Testis (tissue), 5 donors: ENCODE data around the gene RPS6KA4. TPM values are rescaled to one million over a fixed set of nuclear protein-coding genes. Genes with fewer than 3 reads are reported as not detected.

Experiments
- DNase-seq: peaks from one replicate; pipeline ENCODE4 v3.0.0-alpha.2; 2019
- H3K27ac ChIP-seq, 2 donors: fragments of 200-600 bp; sonication (generic); one replicate each; pipeline ENCODE4 v1.5.1; 2019
- H3K27me3 ChIP-seq: fragments of 200-600 bp; sonication (generic); one replicate; pipeline ENCODE4 v1.5.1; 2019
- H3K36me3 ChIP-seq: fragments of 200-600 bp; sonication (generic); one replicate; pipeline ENCODE4 v1.5.1; 2017; ENCODE audit warnings: low read depth; ENCODE audit errors: missing control alignments
- H3K4me1 ChIP-seq: fragments of 200-600 bp; sonication (generic); one replicate; pipeline ENCODE4 v1.5.1; 2019
- H3K4me3 ChIP-seq, 2 donors: fragments of 200-600 bp; sonication (generic); one replicate each; pipeline ENCODE4 v1.5.1; 2017 to 2019
- H3K9me3 ChIP-seq: fragments of 200-600 bp; sonication (generic); one replicate; pipeline ENCODE4 v1.5.1; 2017
- CTCF ChIP-seq, 3 experiments: fragments of 450-650 bp in 2 of 3; fragments of 200-600 bp in 1 of 3; sonication (generic) in 1 of 3; IDR thresholded peaks; one replicate each; pipeline ENCODE4 v1.5.1; 2016 to 2019; ENCODE audit warnings: antibody characterized with exemption in 3 of 3, mild to moderate bottlenecking in 2 of 3, moderate library complexity in 1 of 3
- POLR2A ChIP-seq: fragments of 450-650 bp; IDR thresholded peaks from one replicate; pipeline ENCODE4 v1.6.1; 2017; ENCODE audit warnings: antibody characterized with exemption, mild to moderate bottlenecking, moderate library complexity
- WGBS, 2 donors: methylation state at CpG; one replicate each; pipeline ENCODE4 v1.1.5; 2018; 5-methylcytosine and 5-hydroxymethylcytosine counted together
- intact Hi-C: fragments of 100-400 bp; cut with DNase I; formaldehyde crosslinking; loops from one replicate; pipeline ENCODE4 v1.15.1; 2023; ENCODE audit warnings: low total_unique reads
- long read RNA-seq, 2 donors: transcript quantifications; one replicate each; lab custom pipeline, GENCODE V29; 2026
- polyA plus RNA-seq: library from polyadenylated mRNA; stranded (reverse); fragments of 350-450 nt; fragmentation: Illumina TruSeq; extraction: RNeasy Lipid Tissue Mini Kit (QIAGEN cat#74804); gene quantifications from one replicate; pipeline ENCODE4 v1.2.3, GENCODE V29; 2014; ENCODE audit warnings: low read depth, low replicate concordance; ENCODE audit not compliant: insufficient read depth
- total RNA-seq, 2 donors: library from RNA; depleted of rRNA; stranded (reverse); fragments of >200 nt; gene quantifications; one replicate each; pipeline ENCODE4 v1.2.3, GENCODE V29; 2016

Gene RPS6KA4
- 10 to 100 TPM; 15.6 TPM for total RNA-seq
- 9.2 TPM for polyA plus RNA-seq
- long read RNA-seq, donor 1, partial matches to known transcripts: 0 of 1 reads
- long read RNA-seq, donor 1, other reads (novel, unspliced or antisense): 0 of 1 reads
- long read RNA-seq, donor 2: 0 reads

- intact Hi-C loops: no loop called here
- Histone ChIP-seq H3K4me1 (peaks cover 32% of the 10 kb centered on the region), H3K27me3 (no peaks in the 10 kb centered on the region), H3K4me3 (peak within 1 kb of the TSS; percentile 66 to 69), H3K36me3 (no peaks in the 10 kb centered on the region), H3K9me3 (no peaks in the 10 kb centered on the region), H3K27ac (peak within 1 kb of the TSS; percentile 72 to 85)
- TF ChIP-seq POLR2A (no peak), CTCF (IDR thresholded peaks at IDR 0.05) (peak in 1 of 3 experiments; percentile 6)
- DNase-seq: peak; percentile 58
- WGBS, 2 donors: 1% methylated on average over 13 to 53 of the region's 70 CpGs
Measured at GRCh38 chr11:64358907-64359711, at the start of gene RPS6KA4. Gene RPS6KA4, plus strand, starts transcription at chr11:64359162. Its CDS starts 74 bp downstream, at chr11:64359236.

- 88% methylated on average over 10 of the region's 10 CpGs for WGBS, 2 donors
- Histone ChIP-seq H3K27ac (no peak overlapping the region), H3K27me3 (no peaks in the 10 kb centered on the region), H3K36me3 (no peaks in the 10 kb centered on the region), H3K9me3 (no peaks in the 10 kb centered on the region), H3K4me3 (no peak overlapping the region), H3K4me1 (no peaks in the 10 kb centered on the region)
- no peak for TF ChIP-seq POLR2A
- TF ChIP-seq CTCF (IDR thresholded peaks at IDR 0.05): no peak
- intact Hi-C loops: no loop called here
- DNase-seq: no peak
Measured at GRCh38 chr11:64312947-64313346, 46.0 kb upstream of the RPS6KA4 start.

- no peaks in the 10 kb centered on the region for H3K9me3 ChIP-seq
- 70 to 77% methylated on average over 10 to 16 of the region's 18 CpGs for WGBS, 2 donors
- peak; percentile 55 for DNase-seq
Measured at GRCh38 chr11:64313491-64314145, 45.3 kb upstream of the RPS6KA4 start.

GRCh38 chr11:64314146-64314804 lies 44.7 kb upstream of the RPS6KA4 start:
- WGBS, 2 donors: 76 to 79% methylated on average over 9 to 19 of the region's 19 CpGs
- intact Hi-C loops: no loop called here
- DNase-seq: no peak
- peak overlapping the region; percentile 42 to 71 for H3K27ac ChIP-seq
- no peaks in the 10 kb centered on the region for H3K27me3 ChIP-seq
- no peaks in the 10 kb centered on the region for H3K9me3 ChIP-seq
- H3K4me3 ChIP-seq: no peak overlapping the region
- TF ChIP-seq CTCF (IDR thresholded peaks at IDR 0.05): no peak
- TF ChIP-seq POLR2A: no peak
- no peaks in the 10 kb centered on the region for H3K36me3 ChIP-seq
- H3K4me1 ChIP-seq: peaks cover 6% of the 10 kb centered on the region

More at GRCh38 chr11:64313491-64314145, 45.3 kb upstream of the RPS6KA4 start:
- H3K36me3 ChIP-seq: no peaks in the 10 kb centered on the region
- no peaks in the 10 kb centered on the region for H3K27me3 ChIP-seq
- H3K27ac ChIP-seq: peak overlapping the region; percentile 42 to 71
- intact Hi-C loops: no loop called here
- H3K4me1 ChIP-seq: no peaks in the 10 kb centered on the region
- no peak for TF ChIP-seq CTCF (IDR thresholded peaks at IDR 0.05)
- TF ChIP-seq POLR2A: no peak
- H3K4me3 ChIP-seq: no peak overlapping the region
